Measurements from ENCODE around the gene YPEL2. TPM values are rescaled to one million over a fixed set of nuclear protein-coding genes. Genes with fewer than 3 reads are reported as not detected.

YPEL2 gene
- total RNA-seq, 1 experiment from 2014 or later, result 2.2 TPM

DNA sequence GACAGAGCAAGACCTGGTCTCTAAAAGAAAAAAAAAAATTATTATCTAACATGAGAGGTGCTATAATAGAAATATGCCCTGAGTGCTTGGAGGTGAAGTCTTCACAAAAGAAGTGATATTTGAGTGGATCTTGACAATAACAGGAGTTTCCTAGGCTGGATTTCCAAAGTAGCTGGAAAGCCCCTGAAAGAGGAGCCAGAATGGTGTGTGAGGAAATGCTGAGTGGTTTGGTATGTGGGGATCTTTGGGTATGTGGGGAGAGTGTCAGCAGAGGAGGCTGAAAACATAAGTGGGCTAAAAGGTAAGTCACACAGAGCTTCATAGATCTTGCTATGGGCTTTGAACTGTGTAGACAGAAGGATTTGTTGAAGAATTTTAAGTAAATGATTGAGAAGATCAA is 100.1 kb downstream of the YPEL2 start (continued):
- TF ChIP-seq TEAD1 (CRISPR knock-in tag; IDR thresholded peaks at IDR 0.05), result no peak

DNA sequence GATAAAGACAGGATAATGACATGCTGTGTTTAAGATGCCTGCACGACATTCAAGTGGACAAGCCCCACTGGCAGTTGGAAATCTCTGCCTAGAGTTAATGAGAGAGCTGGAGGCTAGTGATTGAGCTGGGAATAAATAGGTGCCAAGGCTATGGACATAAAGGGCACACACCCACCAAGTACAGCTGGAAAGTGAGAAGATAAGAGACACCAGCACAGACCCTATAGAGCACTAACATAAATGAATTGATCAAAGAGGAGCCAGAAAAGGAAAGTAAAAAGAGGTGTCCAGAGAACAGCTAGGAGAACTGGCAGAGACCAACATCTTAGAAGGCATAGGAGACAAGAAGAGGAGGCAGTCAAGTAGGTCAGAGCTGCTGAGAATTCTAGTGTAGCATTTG is 101.2 kb downstream of the YPEL2 start:
- Mint-ChIP-seq H3K27ac (no peak overlapping the region), H3K4me3 (no peak overlapping the region), H3K4me1 (no peaks in the 10 kb centered on the region), H3K9me3 (no peaks in the 10 kb centered on the region; the same call in 1 of the 2 replicates), H3K36me3 (no peaks in the 10 kb centered on the region), H3K27me3 (ENCODE audit: low read depth) (no peaks in the 10 kb centered on the region; the same call in 1 of the 2 replicates)
- no peak for TF ChIP-seq GABPB1 (CRISPR knock-in tag; IDR thresholded peaks at IDR 0.05)
- no peak for TF ChIP-seq SMAD3 (CRISPR knock-in tag; IDR thresholded peaks at IDR 0.05; ENCODE audit: borderline replicate concordance)
- TF ChIP-seq EMX1 (CRISPR knock-in tag; IDR thresholded peaks at IDR 0.05), result no peak
- no peak for TF ChIP-seq AR (CRISPR knock-in tag; IDR thresholded peaks at IDR 0.05)
- no peak for TF ChIP-seq ZNF138 (CRISPR knock-in tag; conservative IDR thresholded peaks at IDR 0.05)
- no peak for TF ChIP-seq KAT7 (CRISPR knock-in tag; IDR thresholded peaks at IDR 0.05; ENCODE audit: borderline replicate concordance)
- ATAC-seq (no peak), DNase-seq (ENCODE audit: low spot score) (no peak)
- ChIA-PET CTCF (interaction anchor here (1.2 kb wide), 2 partner anchors 103 to 119 kb away, joined by 4 read pairs; no protein-coding TSS in a partner anchor), POLR2A (interaction anchor here (0.6 kb wide), 1 partner anchor 12 kb away, joined by 5 read pairs; no protein-coding TSS in a partner anchor)

GRCh38 chr17:59433586-59433985 is 102.1 kb downstream of the YPEL2 start:
- H3K27ac Mint-ChIP-seq, result no peak overlapping the region

More at GRCh38 chr17:59433586-59433985, 102.1 kb downstream of the YPEL2 start:
- ATAC-seq (no peak), DNase-seq (ENCODE audit: low spot score) (no peak)
- Mint-ChIP-seq H3K4me3 (no peak overlapping the region), H3K4me1 (no peaks in the 10 kb centered on the region), H3K36me3 (no peaks in the 10 kb centered on the region), H3K27me3 (ENCODE audit: low read depth) (no peaks in the 10 kb centered on the region; the same call in 1 of the 2 replicates), H3K9me3 (no peaks in the 10 kb centered on the region; the same call in 1 of the 2 replicates)
- ChIA-PET POLR2A (no interaction called here), CTCF (interaction anchor here (1.2 kb wide), 1 partner anchor 67 kb away, joined by 4 read pairs; no protein-coding TSS in a partner anchor)
- TF ChIP-seq JAZF1 (CRISPR knock-in tag; IDR thresholded peaks at IDR 0.05) (no peak), SP1 (CRISPR knock-in tag; conservative IDR thresholded peaks at IDR 0.05) (no peak), GTF2I (CRISPR knock-in tag; conservative IDR thresholded peaks at IDR 0.05) (no peak), ZBTB43 (CRISPR knock-in tag; IDR thresholded peaks at IDR 0.05) (no peak), TCF7 (CRISPR knock-in tag; IDR thresholded peaks at IDR 0.05; ENCODE audit: low read depth) (no peak), CREM (CRISPR knock-in tag; IDR thresholded peaks at IDR 0.05) (no peak), ATF6 (CRISPR knock-in tag; IDR thresholded peaks at IDR 0.05) (no peak), FOXP1 (CRISPR knock-in tag; IDR thresholded peaks at IDR 0.05; ENCODE audit: borderline replicate concordance) (no peak), SOX15 (CRISPR knock-in tag; IDR thresholded peaks at IDR 0.05) (no peak), ATF1 (CRISPR knock-in tag; IDR thresholded peaks at IDR 0.05) (no peak), ATF3 (CRISPR knock-in tag; conservative IDR thresholded peaks at IDR 0.05) (no peak)
- TF ChIP-seq, protein P1, sequence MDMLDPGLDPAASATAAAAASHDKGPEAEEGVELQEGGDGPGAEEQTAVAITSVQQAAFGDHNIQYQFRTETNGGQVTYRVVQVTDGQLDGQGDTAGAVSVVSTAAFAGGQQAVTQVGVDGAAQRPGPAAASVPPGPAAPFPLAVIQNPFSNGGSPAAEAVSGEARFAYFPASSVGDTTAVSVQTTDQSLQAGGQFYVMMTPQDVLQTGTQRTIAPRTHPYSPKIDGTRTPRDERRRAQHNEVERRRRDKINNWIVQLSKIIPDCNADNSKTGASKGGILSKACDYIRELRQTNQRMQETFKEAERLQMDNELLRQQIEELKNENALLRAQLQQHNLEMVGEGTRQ (CRISPR knock-in tag; IDR thresholded peaks at IDR 0.05), result no peak
- TF ChIP-seq, protein P2, sequence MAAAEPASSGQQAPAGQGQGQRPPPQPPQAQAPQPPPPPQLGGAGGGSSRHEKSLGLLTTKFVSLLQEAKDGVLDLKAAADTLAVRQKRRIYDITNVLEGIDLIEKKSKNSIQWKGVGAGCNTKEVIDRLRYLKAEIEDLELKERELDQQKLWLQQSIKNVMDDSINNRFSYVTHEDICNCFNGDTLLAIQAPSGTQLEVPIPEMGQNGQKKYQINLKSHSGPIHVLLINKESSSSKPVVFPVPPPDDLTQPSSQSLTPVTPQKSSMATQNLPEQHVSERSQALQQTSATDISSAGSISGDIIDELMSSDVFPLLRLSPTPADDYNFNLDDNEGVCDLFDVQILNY (CRISPR knock-in tag; IDR thresholded peaks at IDR 0.05), result no peak
- TF ChIP-seq, protein P3, sequence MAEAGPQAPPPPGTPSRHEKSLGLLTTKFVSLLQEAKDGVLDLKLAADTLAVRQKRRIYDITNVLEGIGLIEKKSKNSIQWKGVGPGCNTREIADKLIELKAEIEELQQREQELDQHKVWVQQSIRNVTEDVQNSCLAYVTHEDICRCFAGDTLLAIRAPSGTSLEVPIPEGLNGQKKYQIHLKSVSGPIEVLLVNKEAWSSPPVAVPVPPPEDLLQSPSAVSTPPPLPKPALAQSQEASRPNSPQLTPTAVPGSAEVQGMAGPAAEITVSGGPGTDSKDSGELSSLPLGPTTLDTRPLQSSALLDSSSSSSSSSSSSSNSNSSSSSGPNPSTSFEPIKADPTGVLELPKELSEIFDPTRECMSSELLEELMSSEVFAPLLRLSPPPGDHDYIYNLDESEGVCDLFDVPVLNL (CRISPR knock-in tag; IDR thresholded peaks at IDR 0.05; ENCODE audit: borderline replicate concordance, low read depth), result no peak

Measured in WTC11 (cell line).